Common myeloid progenitor, CD34-positive (primary cell): ENCODE measurements around the gene SRP9.
"Not testable (repeated sequence)": the region's sequence is repeated elsewhere in the genome, so short reads cannot be mapped to it uniquely, and the experiment has no call there.

Experiments used
- CTCF ChIA-PET: fragments of 350-600 bp; sonication (Branson Sonifier 250); formaldehyde crosslinking; loops from one replicate; lab custom pipeline; 2021; ENCODE audit warnings: antibody characterized with exemption; lab: Charles Lee
- POLR2A ChIA-PET: fragments of 350-600 bp; sonication (Branson Sonifier 250); formaldehyde crosslinking; loops from one replicate; lab custom pipeline; 2021; ENCODE audit warnings: antibody characterized with exemption; lab: Charles Lee
- DNase-seq, 3 donors: peaks; one replicate each; pipeline versions ENCODE4 v3.0.0 to v3.0.0-alpha.2; 2013
- H3K27ac ChIP-seq, 2 experiments: 1 replicate in 1 of 2; 2 replicates in 1 of 2; pipeline ENCODE4 v1.7.0; 2013; ENCODE audit warnings: inconsistent platforms in 2 of 2, low read length in 2 of 2, mild to moderate bottlenecking in 2 of 2, low read depth in 1 of 2, moderate library complexity in 1 of 2; ENCODE audit not compliant: severe bottlenecking in 2 of 2, insufficient read depth in 1 of 2, poor library complexity in 1 of 2
- H3K27me3 ChIP-seq, 5 experiments: replicated peaks in 2 of 5; 1 replicate in 3 of 5; 2 replicates in 2 of 5; pipeline versions ENCODE4 v1.6.1 to v1.7.0; 2013; ENCODE audit warnings: low read length in 4 of 5, mild to moderate bottlenecking in 2 of 5, moderate library complexity in 2 of 5, inconsistent platforms in 1 of 5; ENCODE audit not compliant: insufficient read depth in 5 of 5, control insufficient read depth in 4 of 5
- H3K36me3 ChIP-seq, 4 experiments: 1 replicate in 2 of 4; 2 replicates in 2 of 4; pipeline versions ENCODE4 v1.6.1 to v1.7.0; 2013; ENCODE audit warnings: low read length in 3 of 4, control low read depth in 1 of 4, mild to moderate bottlenecking in 1 of 4; ENCODE audit not compliant: control insufficient read depth in 4 of 4, insufficient read depth in 4 of 4
- H3K4me1 ChIP-seq, 4 experiments: 1 replicate in 3 of 4; 2 replicates in 1 of 4; pipeline versions ENCODE4 v1.6.1 to v1.7.1; 2013; ENCODE audit warnings: low read length in 3 of 4, mild to moderate bottlenecking in 3 of 4, control low read depth in 1 of 4, inconsistent platforms in 1 of 4, moderate library complexity in 1 of 4; ENCODE audit not compliant: control insufficient read depth in 4 of 4, insufficient read depth in 4 of 4; ENCODE audit errors: control extremely low read depth in 1 of 4
- H3K4me3 ChIP-seq, 7 experiments: 1 replicate in 4 of 7; 2 replicates in 3 of 7; pipeline versions ENCODE4 v1.5.1 to v1.7.0; 2013; ENCODE audit warnings: mild to moderate bottlenecking in 7 of 7, low read length in 6 of 7, moderate library complexity in 6 of 7, inconsistent platforms in 2 of 7, low read depth in 2 of 7, control low read depth in 1 of 7; ENCODE audit not compliant: insufficient read depth in 4 of 7, control insufficient read depth in 1 of 7; ENCODE audit errors: extremely low read depth in 1 of 7
- H3K9me3 ChIP-seq, 5 experiments: 1 replicate in 4 of 5; 2 replicates in 1 of 5; pipeline versions ENCODE4 v1.6.1 to v1.7.1; 2013; ENCODE audit warnings: low read length in 4 of 5, mild to moderate bottlenecking in 2 of 5, inconsistent platforms in 1 of 5, low read depth in 1 of 5, moderate library complexity in 1 of 5; ENCODE audit not compliant: control insufficient read depth in 4 of 5, insufficient read depth in 2 of 5; ENCODE audit errors: control extremely low read depth in 1 of 5
- WGBS: methylation state at CpG from one replicate; pipeline ENCODE4 v1.1.5; 2013; ENCODE audit not compliant: insufficient coverage; 5-methylcytosine and 5-hydroxymethylcytosine counted together

Gene SRP9

DNA sequence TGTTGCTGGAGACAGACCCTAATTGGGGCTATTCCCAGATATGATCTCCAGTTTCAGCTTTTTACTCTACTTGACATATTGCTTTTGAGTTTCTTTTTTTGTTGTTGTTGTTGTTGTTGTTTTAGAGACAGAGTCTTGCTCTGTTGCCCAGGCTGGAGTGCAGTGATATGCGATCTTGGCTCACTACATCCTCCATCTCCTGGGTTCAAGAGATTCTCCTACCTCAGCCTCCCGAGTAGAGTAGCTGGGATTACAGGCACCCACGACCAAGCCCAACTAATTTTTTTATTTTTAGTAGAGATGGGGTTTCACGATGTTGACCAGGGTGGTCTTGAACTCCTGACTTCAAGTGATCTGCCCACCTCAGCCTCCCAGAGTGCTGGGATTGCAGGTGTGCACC is 1.3 kb upstream of the SRP9 start:
- H3K4me1 ChIP-seq = peaks cover 22 to 41% (median 31%) of the 10 kb centered on the region in 4 experiments
- ChIA-PET POLR2A (no interaction called here), CTCF (interaction anchor here (0.9 to 2.1 kb wide), 4 partner anchors 16 to 303 kb away, joined by 3 to 6 read pairs (median 4); no protein-coding TSS in a partner anchor)
- H3K4me3 ChIP-seq = peak overlapping the region in 1 of 7 experiments; percentile 78
- H3K27ac ChIP-seq = no peak overlapping the region
- no CpG with 5 or more reads among the region's 4 CpGs for whole genome bisulfite sequencing
- no peaks in the 10 kb centered on the region for H3K27me3 ChIP-seq
- DNase-seq = no peak
- H3K9me3 ChIP-seq = no peaks in the 10 kb centered on the region
- no peaks in the 10 kb centered on the region for H3K36me3 ChIP-seq

- peak overlapping the region; percentile 34 to 99 (median 93) for H3K4me3 ChIP-seq
- CTCF ChIA-PET = interaction anchor here (0.7 to 2.1 kb wide), 15 partner anchors 9 to 352 kb away, joined by 3 to 10 read pairs (median 4); partner anchors contain the start of gene TMEM63A
- H3K27me3 ChIP-seq = no peaks in the 10 kb centered on the region
- H3K4me1 ChIP-seq = peaks cover 22 to 39% (median 32%) of the 10 kb centered on the region in 4 experiments
- H3K9me3 ChIP-seq = no peaks in the 10 kb centered on the region
- WGBS = 19% methylated on average over 18 of the region's 18 CpGs
- H3K36me3 ChIP-seq = peaks cover 0 to under 1% (median 0%) of the 10 kb centered on the region in 4 experiments
- peak overlapping the region; percentile 98 for H3K27ac ChIP-seq
- POLR2A ChIA-PET = interaction anchor here (0.8 to 1.5 kb wide), 4 partner anchors 82 to 309 kb away, joined by 4 to 5 read pairs (median 4); partner anchors contain the start of genes PYCR2 and TMEM63A
- no peak for DNase-seq
Observed at GRCh38 chr1:225777058-225777582, 506 bp upstream of the SRP9 start.

GRCh38 chr1:225778337-225778669 is 677 bp downstream of the SRP9 start:
- POLR2A ChIA-PET = interaction anchor here (0.6 to 1.5 kb wide), 5 partner anchors 9 to 943 kb away, joined by 4 to 7 read pairs (median 5); partner anchors contain the start of gene PYCR2
- H3K27ac ChIP-seq = peak overlapping the region; percentile 98
- CTCF ChIA-PET = interaction anchor here (1.1 to 3.2 kb wide), 11 partner anchors 10 to 353 kb away, joined by 3 to 11 read pairs (median 5); no protein-coding TSS in a partner anchor
- no peaks in the 10 kb centered on the region for H3K9me3 ChIP-seq
- H3K27me3 ChIP-seq = no peaks in the 10 kb centered on the region
- H3K36me3 ChIP-seq = peaks cover 0 to 6% (median 2%) of the 10 kb centered on the region in 4 experiments
- DNase-seq = no peak
- H3K4me1 ChIP-seq = peaks cover 22 to 45% (median 35%) of the 10 kb centered on the region in 4 experiments
- H3K4me3 ChIP-seq = peak overlapping the region; percentile 87 to 99 (median 95)
- WGBS = no CpG with 5 or more reads among the region's 3 CpGs

DNA sequence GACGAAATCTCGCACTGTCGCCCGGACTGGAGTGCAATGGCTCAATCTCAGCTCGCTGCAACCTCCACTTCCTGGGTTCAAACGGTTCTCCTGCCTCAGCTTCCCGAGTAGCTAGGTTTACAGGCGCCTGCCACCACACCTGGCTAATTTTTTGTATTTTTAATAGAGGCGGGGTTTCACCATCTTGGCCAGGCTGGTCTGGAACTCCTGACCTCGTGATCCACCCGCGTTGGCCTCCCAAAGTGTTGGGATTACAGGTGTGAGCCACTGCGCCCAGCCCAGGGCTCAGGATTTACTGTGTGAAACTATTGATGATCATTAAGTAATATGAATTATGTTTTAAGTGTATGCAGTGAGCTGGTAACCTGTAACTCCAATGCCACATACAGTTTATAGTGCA is 1.5 kb downstream of the SRP9 start:
- CTCF ChIA-PET = interaction anchor here (1.0 to 3.2 kb wide), 4 partner anchors 9 to 283 kb away, joined by 3 to 11 read pairs (median 4); no protein-coding TSS in a partner anchor

GRCh38 chr1:225780134-225780533 is 2.5 kb downstream of the SRP9 start:
- POLR2A ChIA-PET = no interaction called here
- CTCF ChIA-PET = interaction anchor here (0.7 to 3.2 kb wide), 2 partner anchors 66 to 129 kb away, joined by 3 to 11 read pairs; no protein-coding TSS in a partner anchor
- Histone ChIP-seq H3K4me1 (peaks cover 22 to 49% (median 36%) of the 10 kb centered on the region in 4 experiments), H3K27ac (peak overlapping the region in 1 of 2 experiments; percentile 37), H3K27me3 (no peaks in the 10 kb centered on the region), H3K9me3 (no peaks in the 10 kb centered on the region), H3K36me3 (peaks cover 0 to 15% (median 6%) of the 10 kb centered on the region in 4 experiments), H3K4me3 (peak overlapping the region in 2 of 7 experiments; percentile 19 to 44)
- DNase-seq = no peak
- no CpG with 5 or more reads among the region's 5 CpGs for WGBS

More for the DNA sequence above, 1.5 kb downstream of the SRP9 start:
- Histone ChIP-seq H3K4me1 (peaks cover 22 to 49% (median 36%) of the 10 kb centered on the region in 4 experiments), H3K27ac (peak overlapping the region; percentile 98), H3K36me3 (peaks cover 0 to 12% (median 6%) of the 10 kb centered on the region in 4 experiments), H3K4me3 (peak overlapping the region in 6 of 7 experiments; percentile 87 to 99 (median 94))
- H3K27me3 ChIP-seq, H3K9me3 ChIP-seq, DNase-seq, POLR2A ChIA-PET: not testable (repeated sequence)
- 75% methylated on average over 9 of the region's 13 CpGs for WGBS

GRCh38 chr1:225780630-225781029 is 3.0 kb downstream of the SRP9 start:
- Histone ChIP-seq H3K9me3 (no peaks in the 10 kb centered on the region), H3K4me3 (peak overlapping the region in 1 of 7 experiments; percentile 0), H3K27ac (peak overlapping the region in 1 of 2 experiments; percentile 37), H3K4me1 (peaks cover 22 to 49% (median 36%) of the 10 kb centered on the region in 4 experiments), H3K36me3 (peaks cover 0 to 19% (median 6%) of the 10 kb centered on the region in 4 experiments), H3K27me3 (no peaks in the 10 kb centered on the region)
- peak in 1 of 3 donors; percentile 28 for DNase-seq
- POLR2A ChIA-PET = no interaction called here
- CTCF ChIA-PET = interaction anchor here (0.7 to 3.2 kb wide), 2 partner anchors 65 to 129 kb away, joined by 3 to 11 read pairs; no protein-coding TSS in a partner anchor
- no CpG with 5 or more reads among the region's 1 CpG for WGBS
